ENCODE results near the gene DNAJC3. TPM values are rescaled to one million over a fixed set of nuclear protein-coding genes. Genes with fewer than 3 reads are reported as not detected.
"Not testable (repeated sequence)": the region's sequence is repeated elsewhere in the genome, so short reads cannot be mapped to it uniquely, and the experiment has no call there.

DNAJC3 gene
- total RNA-seq, 2 experiments from 2014 or later = 17.6 to 17.7 TPM

DNA sequence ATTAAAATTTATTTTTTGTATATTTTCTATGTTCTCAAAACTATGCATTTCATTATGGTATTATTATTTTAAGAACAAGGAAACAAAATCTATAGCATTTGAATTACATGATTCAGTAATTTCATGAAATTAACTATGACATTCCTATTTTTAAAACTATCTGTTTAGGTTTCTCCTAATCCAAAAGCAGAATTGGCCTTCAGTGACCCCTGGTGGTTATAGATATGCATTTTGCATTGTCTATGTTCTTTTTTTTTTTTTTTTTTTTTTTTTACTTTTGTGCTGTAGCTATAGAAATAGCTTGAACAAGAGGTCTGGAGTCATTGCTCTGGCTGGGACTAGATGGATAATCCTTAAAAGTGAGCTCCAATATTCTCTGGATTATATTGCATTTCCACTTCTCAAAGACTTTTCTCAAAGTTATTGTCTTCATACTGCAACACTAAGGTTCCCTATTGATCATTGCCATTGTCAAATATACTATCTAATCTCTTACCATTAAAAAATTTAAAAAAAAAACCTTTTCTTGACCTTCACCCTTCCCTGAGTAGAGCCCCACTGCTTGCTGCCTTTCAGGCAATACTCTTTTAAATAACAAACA lies 15.9 kb upstream of the DNAJC3 start:
- Mint-ChIP-seq H3K9me3 (peaks cover 14% of the 10 kb centered on the region), H3K27ac (no peak overlapping the region), H3K36me3 (ENCODE audit: low read depth) (no peaks in the 10 kb centered on the region), H3K4me1 (ENCODE audit: low read depth) (no peaks in the 10 kb centered on the region), H3K4me3 (no peak overlapping the region), H3K27me3 (peaks cover 26% of the 10 kb centered on the region)
- Histone ChIP-seq H3K27me3 (ENCODE audit: control insufficient read depth in 1 of 2, insufficient read depth in 2 of 2, low read length in 2 of 2) (peaks cover 0 to 5% of the 10 kb centered on the region in 2 experiments), H3K27ac (ENCODE audit: low read depth in 1 of 2, low read length in 2 of 2) (no peak overlapping the region), H3K4me3 (ENCODE audit: low read length) (no peak overlapping the region), H3K36me3 (ENCODE audit: insufficient read depth, low read length) (no peaks in the 10 kb centered on the region), H3K4me1 (ENCODE audit: insufficient read depth, low read length) (no peaks in the 10 kb centered on the region), H3K9me3 (ENCODE audit: control insufficient read depth in 1 of 2, insufficient read depth in 1 of 2, low read length in 2 of 2) (peaks cover 5 to 28% of the 10 kb centered on the region in 2 experiments)
- POLR2A ChIA-PET = interaction anchor here (0.8 kb wide), 1 partner anchor 20 kb away, joined by 3 read pairs; no protein-coding TSS in a partner anchor
- ATAC-seq (ENCODE audit: poor library complexity) = no peak
- intact Hi-C loops (cut with DNase I, micrococcal nuclease) = no loop called here
- DNase-seq = peak in 4 of 14 experiments; percentile 15 to 57 (median 44)
- TF ChIP-seq, protein P1, sequence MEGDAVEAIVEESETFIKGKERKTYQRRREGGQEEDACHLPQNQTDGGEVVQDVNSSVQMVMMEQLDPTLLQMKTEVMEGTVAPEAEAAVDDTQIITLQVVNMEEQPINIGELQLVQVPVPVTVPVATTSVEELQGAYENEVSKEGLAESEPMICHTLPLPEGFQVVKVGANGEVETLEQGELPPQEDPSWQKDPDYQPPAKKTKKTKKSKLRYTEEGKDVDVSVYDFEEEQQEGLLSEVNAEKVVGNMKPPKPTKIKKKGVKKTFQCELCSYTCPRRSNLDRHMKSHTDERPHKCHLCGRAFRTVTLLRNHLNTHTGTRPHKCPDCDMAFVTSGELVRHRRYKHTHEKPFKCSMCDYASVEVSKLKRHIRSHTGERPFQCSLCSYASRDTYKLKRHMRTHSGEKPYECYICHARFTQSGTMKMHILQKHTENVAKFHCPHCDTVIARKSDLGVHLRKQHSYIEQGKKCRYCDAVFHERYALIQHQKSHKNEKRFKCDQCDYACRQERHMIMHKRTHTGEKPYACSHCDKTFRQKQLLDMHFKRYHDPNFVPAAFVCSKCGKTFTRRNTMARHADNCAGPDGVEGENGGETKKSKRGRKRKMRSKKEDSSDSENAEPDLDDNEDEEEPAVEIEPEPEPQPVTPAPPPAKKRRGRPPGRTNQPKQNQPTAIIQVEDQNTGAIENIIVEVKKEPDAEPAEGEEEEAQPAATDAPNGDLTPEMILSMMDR (IDR thresholded peaks at IDR 0.05) = peak; percentile 68
- CTCF ChIA-PET = interaction anchor here (0.6 to 1.6 kb wide), 8 partner anchors 10 to 986 kb away, joined by 3 to 4 read pairs (median 4); partner anchors contain the start of gene DNAJC3

DNA sequence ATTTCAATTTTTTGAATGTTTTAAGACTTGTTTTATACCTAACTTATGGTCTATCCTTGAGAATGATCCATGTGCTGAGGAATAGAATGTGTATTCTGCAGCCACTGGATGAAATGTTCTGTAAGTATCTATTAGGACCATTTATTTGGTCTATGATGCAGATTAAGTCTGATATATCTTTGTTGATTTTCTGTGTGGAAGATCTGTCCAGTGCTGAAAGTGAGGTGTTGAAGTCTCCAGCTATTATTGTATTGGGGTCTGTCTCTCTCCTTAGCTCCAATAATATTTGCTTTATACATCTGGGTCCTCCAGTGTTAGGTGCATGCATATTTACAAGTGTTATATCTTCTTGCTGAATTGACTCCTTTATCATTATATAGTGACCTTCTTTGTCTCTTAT lies 9.7 kb upstream of the DNAJC3 start:
- H3K27ac ChIP-seq (ENCODE audit: low read depth in 1 of 2, low read length in 2 of 2); H3K4me1 Mint-ChIP-seq (ENCODE audit: low read depth); H3K36me3 ChIP-seq (ENCODE audit: insufficient read depth, low read length); CTCF ChIA-PET; H3K27me3 ChIP-seq (ENCODE audit: control insufficient read depth in 1 of 2, insufficient read depth in 2 of 2, low read length in 2 of 2); H3K4me3 ChIP-seq (ENCODE audit: low read length); H3K27ac Mint-ChIP-seq; ATAC-seq (ENCODE audit: poor library complexity); H3K4me1 ChIP-seq (ENCODE audit: insufficient read depth, low read length); intact Hi-C loops (cut with DNase I, micrococcal nuclease); H3K4me3 Mint-ChIP-seq; DNase-seq: not testable (repeated sequence)
- H3K9me3 Mint-ChIP-seq = peaks cover 33% of the 10 kb centered on the region
- POLR2A ChIA-PET = interaction anchor here (1.0 kb wide), 1 partner anchor 10 kb away, joined by 4 read pairs; the partner anchor contains the start of gene DNAJC3
- H3K36me3 Mint-ChIP-seq (ENCODE audit: low read depth) = peaks cover 33% of the 10 kb centered on the region
- H3K9me3 ChIP-seq (ENCODE audit: control insufficient read depth in 1 of 2, insufficient read depth in 1 of 2, low read length in 2 of 2) = peaks cover 11 to 73% of the 10 kb centered on the region in 2 experiments
- H3K27me3 Mint-ChIP-seq = peaks cover 11% of the 10 kb centered on the region

- Histone ChIP-seq H3K4me3 (ENCODE audit: low read length) (no peak overlapping the region), H3K27me3 (ENCODE audit: control insufficient read depth in 1 of 2, insufficient read depth in 2 of 2, low read length in 2 of 2) (no peaks in the 10 kb centered on the region), H3K36me3 (ENCODE audit: insufficient read depth, low read length) (no peaks in the 10 kb centered on the region), H3K27ac (ENCODE audit: low read depth in 1 of 2, low read length in 2 of 2) (no peak overlapping the region), H3K4me1 (ENCODE audit: insufficient read depth, low read length) (peaks cover 11% of the 10 kb centered on the region), H3K9me3 (ENCODE audit: control insufficient read depth in 1 of 2, insufficient read depth in 1 of 2, low read length in 2 of 2) (peaks cover 11 to 40% of the 10 kb centered on the region in 2 experiments)
- TF ChIP-seq, protein P1 (IDR thresholded peaks at IDR 0.05) = no peak
- ChIA-PET POLR2A (no interaction called here), CTCF (interaction anchor here (1.1 kb wide), 1 partner anchor 11 kb away, joined by 3 read pairs; no protein-coding TSS in a partner anchor)
- Mint-ChIP-seq H3K27me3 (no peaks in the 10 kb centered on the region), H3K4me3 (no peak overlapping the region), H3K9me3 (peaks cover 18% of the 10 kb centered on the region), H3K4me1 (ENCODE audit: low read depth) (peaks cover 32% of the 10 kb centered on the region), H3K36me3 (ENCODE audit: low read depth) (peaks cover 59% of the 10 kb centered on the region), H3K27ac (no peak overlapping the region)
- DNase-seq (no peak), ATAC-seq (ENCODE audit: poor library complexity) (no peak)
- intact Hi-C loops (cut with DNase I, micrococcal nuclease) = loop anchor here (10.0 kb wide), 3 partner anchors 53 to 1337 kb away; partner anchors contain the start of gene TGDS (in 1 of the 2)
Observed at GRCh38 chr13:95671597-95671996, 5.3 kb upstream of the DNAJC3 start.

Measured in CD4-positive, alpha-beta T cell (primary cell).